HepG2 (cell line): ENCODE measurements around the gene CASKIN2. TPM values are rescaled to one million over a fixed set of nuclear protein-coding genes. Genes with fewer than 3 reads are reported as not detected.

ENCODE experiments used
- ASH2L ChIP-seq: fragments of 300-600, 200-600 bp; sonication (generic); IDR thresholded peaks from 2 replicates; pipeline ENCODE4 v1.7.0; 2017; ENCODE audit warnings: low read depth, mild to moderate bottlenecking, moderate library complexity, mixed read lengths, low read length; ENCODE audit not compliant: insufficient read length
- RORA ChIP-seq: sonication (generic); formaldehyde crosslinking; IDR thresholded peaks from 2 replicates; pipeline ENCODE4 v1.5.0; 2020; ENCODE audit warnings: mild to moderate bottlenecking, missing genetic modification reagents, moderate library complexity
- SIN3B ChIP-seq: fragments of 150-350 bp; IDR thresholded peaks from 2 replicates; pipeline ENCODE4 v1.6.1; 2014; ENCODE audit warnings: low read length
- SRSF1 ChIP-seq: fragments of 200-400 bp; formaldehyde crosslinking; optimal IDR thresholded peaks from 2 replicates; pipeline ENCODE3; 2017; ENCODE audit warnings: mild to moderate bottlenecking, low read depth, low read length, moderate library complexity
- ZNF484 ChIP-seq: sonication (generic); formaldehyde crosslinking; IDR thresholded peaks from 2 replicates; pipeline ENCODE4 v1.5.1; 2020; ENCODE audit warnings: mild to moderate bottlenecking, low read depth, missing genetic modification reagents, borderline replicate concordance
- ZSCAN31 ChIP-seq: sonication (generic); formaldehyde crosslinking; IDR thresholded peaks from 2 replicates; pipeline ENCODE4 v1.5.0; 2020; ENCODE audit warnings: low read depth, mild to moderate bottlenecking, missing genetic modification reagents
- polyA plus RNA-seq, 8 experiments: library from polyadenylated mRNA; depleted of rRNA in 3 of 8; stranded (reverse) in 7 of 8; unstranded in 1 of 8; fragments of >200 nt; fragmentation: Illumina TruSeq in 4 of 8; extraction: Trizol in 4 of 8; gene quantifications; 2 replicates each; pipeline versions ENCODE4 v1.2.1 to v1.2.3, GENCODE V29; 2011 to 2016; ENCODE audit warnings: low read depth in 4 of 8, missing spikeins in 1 of 8, mixed read lengths in 1 of 8; ENCODE audit not compliant: insufficient read depth in 1 of 8
- total RNA-seq, 5 experiments: library from RNA; depleted of rRNA; stranded (reverse); fragments of >200 nt; fragmentation: Illumina TruSeq; extraction: Trizol; gene quantifications; 2 replicates each; pipeline ENCODE4 v1.2.3, GENCODE V29; 2016; ENCODE audit warnings: low read depth in 1 of 5
- TF ChIP-seq, protein P1 (sequence below): sonication (generic); formaldehyde crosslinking; IDR thresholded peaks from 2 replicates; pipeline ENCODE4 v1.4.0; 2020; ENCODE audit warnings: mild to moderate bottlenecking, missing genetic modification reagents
- TF ChIP-seq, protein P2 (sequence below): sonication (generic); formaldehyde crosslinking; IDR thresholded peaks from 2 replicates; pipeline ENCODE4 v1.8.1; 2023; ENCODE audit warnings: mild to moderate bottlenecking, inconsistent platforms, moderate library complexity, missing genetic modification reagents, borderline replicate concordance
- TF ChIP-seq, protein P3 (sequence below): sonication (generic); formaldehyde crosslinking; IDR thresholded peaks from 2 replicates; pipeline ENCODE4 v1.4.0; 2020; ENCODE audit warnings: missing genetic modification reagents
- TF ChIP-seq, protein P4 (sequence below): sonication (generic); formaldehyde crosslinking; IDR thresholded peaks from 2 replicates; pipeline ENCODE4 v1.8.1; 2023; ENCODE audit warnings: missing genetic modification reagents, inconsistent platforms, borderline replicate concordance

Gene CASKIN2
- total and polyA plus RNA-seq, 2 of the 13 experiments (the other 11 are each of a cell fraction or from before 2014, with no cell fraction given): 5.2 to 7.8 TPM

DNA sequence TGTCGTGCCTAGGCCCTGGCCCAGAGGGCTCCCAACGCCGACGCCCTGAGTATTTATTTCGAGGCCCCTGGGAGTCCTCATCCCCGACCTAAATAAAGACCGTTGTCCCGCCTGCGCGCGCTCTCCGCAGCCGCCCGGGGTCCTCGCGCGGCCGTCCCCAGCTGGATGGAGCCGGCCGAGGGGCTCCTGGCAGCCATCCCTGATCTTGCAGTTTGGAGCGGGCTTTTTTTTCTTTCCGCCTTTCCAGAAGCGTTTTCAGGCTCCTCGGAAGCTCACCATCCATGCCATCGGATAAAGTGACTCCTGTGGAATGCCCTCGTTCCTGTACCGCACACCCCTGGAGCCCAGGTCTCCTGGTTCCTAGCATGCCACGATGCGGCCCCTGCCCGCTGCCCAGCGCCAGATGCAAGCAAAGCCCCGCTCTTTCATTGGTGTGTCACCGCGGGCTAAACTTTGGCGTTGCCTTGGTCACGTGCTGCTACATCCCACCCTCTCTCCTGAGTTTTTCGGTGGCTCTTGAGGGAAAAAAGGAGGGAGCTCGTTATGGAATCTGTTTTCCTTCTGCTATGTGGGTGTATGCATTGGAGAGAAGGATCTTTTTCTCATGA lies 58.2 kb downstream of the CASKIN2 start (continued):
- TF ChIP-seq, protein P1, sequence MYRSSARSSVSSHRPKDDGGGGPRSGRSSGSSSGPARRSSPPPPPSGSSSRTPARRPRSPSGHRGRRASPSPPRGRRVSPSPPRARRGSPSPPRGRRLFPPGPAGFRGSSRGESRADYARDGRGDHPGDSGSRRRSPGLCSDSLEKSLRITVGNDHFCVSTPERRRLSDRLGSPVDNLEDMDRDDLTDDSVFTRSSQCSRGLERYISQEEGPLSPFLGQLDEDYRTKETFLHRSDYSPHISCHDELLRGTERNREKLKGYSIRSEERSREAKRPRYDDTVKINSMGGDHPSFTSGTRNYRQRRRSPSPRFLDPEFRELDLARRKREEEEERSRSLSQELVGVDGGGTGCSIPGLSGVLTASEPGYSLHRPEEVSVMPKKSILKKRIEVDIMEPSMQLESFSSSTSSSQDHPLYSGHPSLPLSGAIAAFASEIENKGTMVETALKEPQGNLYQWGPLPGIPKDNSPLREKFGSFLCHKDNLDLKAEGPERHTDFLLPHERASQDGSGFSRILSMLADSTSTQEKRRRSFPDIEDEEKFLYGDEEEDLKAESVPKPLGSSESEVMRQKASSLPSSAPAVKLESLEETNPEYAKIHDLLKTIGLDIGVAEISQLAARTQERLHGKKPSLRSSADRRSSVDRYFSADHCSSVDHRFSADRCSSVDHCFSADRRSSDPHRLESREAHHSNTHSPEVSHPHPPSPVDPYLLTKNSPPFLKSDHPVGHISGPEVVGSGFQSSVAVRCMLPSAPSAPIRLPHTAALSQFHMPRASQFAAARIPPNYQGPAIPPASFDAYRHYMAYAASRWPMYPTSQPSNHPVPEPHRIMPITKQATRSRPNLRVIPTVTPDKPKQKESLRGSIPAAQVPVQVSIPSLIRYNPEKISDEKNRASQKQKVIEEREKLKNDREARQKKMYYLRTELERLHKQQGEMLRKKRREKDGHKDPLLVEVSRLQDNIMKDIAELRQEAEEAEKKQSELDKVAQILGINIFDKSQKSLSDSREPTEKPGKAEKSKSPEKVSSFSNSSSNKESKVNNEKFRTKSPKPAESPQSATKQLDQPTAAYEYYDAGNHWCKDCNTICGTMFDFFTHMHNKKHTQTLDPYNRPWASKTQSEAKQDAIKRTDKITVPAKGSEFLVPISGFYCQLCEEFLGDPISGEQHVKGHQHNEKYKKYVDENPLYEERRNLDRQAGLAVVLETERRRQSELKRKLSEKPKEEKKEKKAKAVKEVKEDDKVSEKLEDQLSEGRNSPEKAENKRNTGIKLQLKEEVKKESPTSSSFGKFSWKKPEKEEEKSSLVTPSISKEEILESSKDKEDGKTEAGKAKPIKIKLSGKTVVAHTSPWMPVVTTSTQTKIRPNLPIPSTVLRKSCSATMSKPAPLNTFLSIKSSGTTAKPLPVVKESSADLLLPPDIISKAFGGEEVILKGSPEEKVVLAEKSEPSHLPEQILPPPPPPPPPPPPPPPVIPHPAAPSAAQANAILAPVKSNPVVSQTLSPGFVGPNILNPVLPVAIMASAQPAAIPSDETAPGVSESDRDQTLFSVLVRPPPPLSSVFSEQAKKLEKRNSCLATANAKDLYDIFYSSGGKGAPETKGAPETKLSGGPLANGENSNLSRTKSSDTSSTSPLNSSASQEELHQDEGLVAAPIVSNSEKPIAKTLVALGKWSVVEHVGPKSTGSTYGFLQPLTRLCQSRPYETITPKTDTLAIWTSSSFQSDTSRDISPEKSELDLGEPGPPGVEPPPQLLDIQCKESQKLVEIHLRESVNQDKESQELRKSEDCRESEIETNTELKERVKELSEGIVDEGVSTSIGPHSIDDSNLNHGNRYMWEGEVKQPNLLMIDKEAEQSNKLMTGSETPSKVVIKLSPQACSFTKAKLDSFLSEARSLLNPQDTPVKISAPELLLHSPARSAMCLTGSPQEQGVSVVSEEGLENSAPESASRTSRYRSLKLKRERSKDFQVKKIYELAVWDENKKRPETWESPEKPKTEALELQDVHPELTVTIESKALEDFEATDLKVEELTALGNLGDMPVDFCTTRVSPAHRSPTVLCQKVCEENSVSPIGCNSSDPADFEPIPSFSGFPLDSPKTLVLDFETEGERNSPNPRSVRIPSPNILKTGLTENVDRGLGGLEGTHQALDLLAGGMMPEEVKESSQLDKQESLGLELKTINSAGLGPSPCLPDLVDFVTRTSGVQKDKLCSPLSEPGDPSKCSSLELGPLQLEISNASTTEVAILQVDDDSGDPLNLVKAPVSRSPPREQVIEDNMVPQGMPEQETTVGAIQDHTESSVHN (CRISPR knock-in tag): peak; percentile 93
- TF ChIP-seq, protein P2, sequence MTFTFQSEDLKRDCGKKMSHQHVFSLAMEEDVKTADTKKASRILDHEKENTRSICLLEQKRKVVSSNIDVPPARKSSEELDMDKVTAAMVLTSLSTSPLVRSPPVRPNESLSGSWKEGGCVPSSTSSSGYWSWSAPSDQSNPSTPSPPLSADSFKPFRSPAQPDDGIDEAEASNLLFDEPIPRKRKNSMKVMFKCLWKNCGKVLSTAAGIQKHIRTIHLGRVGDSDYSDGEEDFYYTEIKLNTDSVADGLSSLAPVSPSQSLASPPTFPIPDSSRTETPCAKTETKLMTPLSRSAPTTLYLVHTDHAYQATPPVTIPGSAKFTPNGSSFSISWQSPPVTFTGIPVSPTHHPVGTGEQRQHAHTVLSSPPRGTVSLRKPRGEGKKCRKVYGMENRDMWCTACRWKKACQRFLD (CRISPR knock-in tag): no peak
- no peak for TF ChIP-seq SIN3B
- TF ChIP-seq, protein P3, sequence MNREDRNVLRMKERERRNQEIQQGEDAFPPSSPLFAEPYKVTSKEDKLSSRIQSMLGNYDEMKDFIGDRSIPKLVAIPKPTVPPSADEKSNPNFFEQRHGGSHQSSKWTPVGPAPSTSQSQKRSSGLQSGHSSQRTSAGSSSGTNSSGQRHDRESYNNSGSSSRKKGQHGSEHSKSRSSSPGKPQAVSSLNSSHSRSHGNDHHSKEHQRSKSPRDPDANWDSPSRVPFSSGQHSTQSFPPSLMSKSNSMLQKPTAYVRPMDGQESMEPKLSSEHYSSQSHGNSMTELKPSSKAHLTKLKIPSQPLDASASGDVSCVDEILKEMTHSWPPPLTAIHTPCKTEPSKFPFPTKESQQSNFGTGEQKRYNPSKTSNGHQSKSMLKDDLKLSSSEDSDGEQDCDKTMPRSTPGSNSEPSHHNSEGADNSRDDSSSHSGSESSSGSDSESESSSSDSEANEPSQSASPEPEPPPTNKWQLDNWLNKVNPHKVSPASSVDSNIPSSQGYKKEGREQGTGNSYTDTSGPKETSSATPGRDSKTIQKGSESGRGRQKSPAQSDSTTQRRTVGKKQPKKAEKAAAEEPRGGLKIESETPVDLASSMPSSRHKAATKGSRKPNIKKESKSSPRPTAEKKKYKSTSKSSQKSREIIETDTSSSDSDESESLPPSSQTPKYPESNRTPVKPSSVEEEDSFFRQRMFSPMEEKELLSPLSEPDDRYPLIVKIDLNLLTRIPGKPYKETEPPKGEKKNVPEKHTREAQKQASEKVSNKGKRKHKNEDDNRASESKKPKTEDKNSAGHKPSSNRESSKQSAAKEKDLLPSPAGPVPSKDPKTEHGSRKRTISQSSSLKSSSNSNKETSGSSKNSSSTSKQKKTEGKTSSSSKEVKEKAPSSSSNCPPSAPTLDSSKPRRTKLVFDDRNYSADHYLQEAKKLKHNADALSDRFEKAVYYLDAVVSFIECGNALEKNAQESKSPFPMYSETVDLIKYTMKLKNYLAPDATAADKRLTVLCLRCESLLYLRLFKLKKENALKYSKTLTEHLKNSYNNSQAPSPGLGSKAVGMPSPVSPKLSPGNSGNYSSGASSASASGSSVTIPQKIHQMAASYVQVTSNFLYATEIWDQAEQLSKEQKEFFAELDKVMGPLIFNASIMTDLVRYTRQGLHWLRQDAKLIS (CRISPR knock-in tag): no peak
- no peak for TF ChIP-seq ZSCAN31
- TF ChIP-seq, protein P4, sequence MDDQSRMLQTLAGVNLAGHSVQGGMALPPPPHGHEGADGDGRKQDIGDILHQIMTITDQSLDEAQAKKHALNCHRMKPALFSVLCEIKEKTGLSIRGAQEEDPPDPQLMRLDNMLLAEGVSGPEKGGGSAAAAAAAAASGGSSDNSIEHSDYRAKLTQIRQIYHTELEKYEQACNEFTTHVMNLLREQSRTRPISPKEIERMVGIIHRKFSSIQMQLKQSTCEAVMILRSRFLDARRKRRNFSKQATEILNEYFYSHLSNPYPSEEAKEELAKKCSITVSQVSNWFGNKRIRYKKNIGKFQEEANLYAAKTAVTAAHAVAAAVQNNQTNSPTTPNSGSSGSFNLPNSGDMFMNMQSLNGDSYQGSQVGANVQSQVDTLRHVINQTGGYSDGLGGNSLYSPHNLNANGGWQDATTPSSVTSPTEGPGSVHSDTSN: no peak
- TF ChIP-seq ASH2L: no peak
- TF ChIP-seq RORA (CRISPR knock-in tag): peak; percentile 55; the same call in 1 of the 2 replicates
- 0 out of 2 replicates have a peak, but pooled peaks have one; percentile 35 for TF ChIP-seq ZNF484 (CRISPR knock-in tag)
- TF ChIP-seq SRSF1: no peak
